ENCODE results near the gene UNK. TPM values are rescaled to one million over a fixed set of nuclear protein-coding genes. Genes with fewer than 3 reads are reported as not detected.

The UNK gene
- total and polyA plus RNA-seq, 2 donors (not counting 1 experiment from before 2014, with no cell fraction given): 35.5 to 70.3 TPM

DNA sequence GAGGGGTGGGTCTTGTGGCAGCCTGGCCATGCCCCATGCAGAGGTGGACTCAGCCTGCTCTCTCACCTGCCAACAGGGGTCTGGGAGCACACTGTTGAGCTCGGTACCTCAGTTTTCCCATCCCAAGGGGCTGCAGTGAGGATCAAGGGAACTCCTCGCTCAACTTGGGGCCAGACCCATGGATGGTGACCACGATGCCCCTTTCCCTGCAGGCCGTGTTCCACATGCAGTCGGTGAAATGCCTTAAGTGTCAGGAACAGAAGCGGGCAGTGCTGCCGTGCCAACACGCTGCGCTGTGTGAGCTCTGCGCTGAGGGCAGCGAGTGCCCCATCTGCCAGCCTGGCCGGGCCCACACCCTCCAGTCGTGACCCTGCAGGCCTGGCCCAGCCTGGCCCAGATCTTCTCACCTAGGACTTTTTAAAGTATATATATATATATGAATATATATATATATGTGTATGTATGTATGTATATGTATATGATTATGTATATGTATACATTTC is 39.5 kb downstream of the UNK start:
- Histone ChIP-seq H3K9ac (ENCODE audit: low read length) (no peak overlapping the region), H3K4me1 (ENCODE audit: control insufficient read depth in 2 of 2, insufficient read depth in 2 of 2, low read length in 2 of 2) (peaks cover 8 to 19% of the 10 kb centered on the region in 2 donors), H2AFZ (ENCODE audit: insufficient read depth, low read depth, low read length, poor library complexity, severe bottlenecking) (no peak overlapping the region), H3K27ac (ENCODE audit: low read length in 2 of 2) (no peak overlapping the region), H3K4me3 (ENCODE audit: control extremely low read depth in 1 of 5, extremely low read depth in 1 of 5, insufficient read depth in 1 of 5, low read depth in 2 of 5, low read length in 4 of 5) (no peak overlapping the region), H3K36me3 (replicated peaks in 1 of 2; ENCODE audit: control extremely low read depth in 1 of 2, control insufficient read depth in 1 of 2, extremely low read depth in 1 of 2, insufficient read depth in 2 of 2, low read length in 1 of 2) (peaks cover 0 to 62% of the 10 kb centered on the region in 2 experiments), H3K79me2 (ENCODE audit: control insufficient read depth, insufficient read depth, low read length) (no peaks in the 10 kb centered on the region), H3K9me3 (ENCODE audit: control extremely low read depth in 1 of 3, control insufficient read depth in 2 of 3, insufficient read depth in 1 of 3, low read length in 2 of 3) (no peaks in the 10 kb centered on the region), H3K27me3 (replicated peaks in 1 of 4; ENCODE audit: control extremely low read depth in 1 of 4, control insufficient read depth in 3 of 4, insufficient read depth in 4 of 4, low read length in 3 of 4) (no peaks in the 10 kb centered on the region), H3K4me2 (replicated peaks; ENCODE audit: low read depth, low read length, poor library complexity, severe bottlenecking) (no peak overlapping the region), H4K20me1 (ENCODE audit: control insufficient read depth, insufficient read depth, low read length, poor library complexity, severe bottlenecking) (no peaks in the 10 kb centered on the region)
- Mint-ChIP-seq H3K4me1 (peaks cover 24% of the 10 kb centered on the region), H3K27me3 (no peaks in the 10 kb centered on the region), H3K4me3 (no peak overlapping the region), H3K9me3 (ENCODE audit: insufficient read depth) (no peaks in the 10 kb centered on the region), H3K27ac (no peak overlapping the region)
- TF ChIP-seq, protein P1, sequence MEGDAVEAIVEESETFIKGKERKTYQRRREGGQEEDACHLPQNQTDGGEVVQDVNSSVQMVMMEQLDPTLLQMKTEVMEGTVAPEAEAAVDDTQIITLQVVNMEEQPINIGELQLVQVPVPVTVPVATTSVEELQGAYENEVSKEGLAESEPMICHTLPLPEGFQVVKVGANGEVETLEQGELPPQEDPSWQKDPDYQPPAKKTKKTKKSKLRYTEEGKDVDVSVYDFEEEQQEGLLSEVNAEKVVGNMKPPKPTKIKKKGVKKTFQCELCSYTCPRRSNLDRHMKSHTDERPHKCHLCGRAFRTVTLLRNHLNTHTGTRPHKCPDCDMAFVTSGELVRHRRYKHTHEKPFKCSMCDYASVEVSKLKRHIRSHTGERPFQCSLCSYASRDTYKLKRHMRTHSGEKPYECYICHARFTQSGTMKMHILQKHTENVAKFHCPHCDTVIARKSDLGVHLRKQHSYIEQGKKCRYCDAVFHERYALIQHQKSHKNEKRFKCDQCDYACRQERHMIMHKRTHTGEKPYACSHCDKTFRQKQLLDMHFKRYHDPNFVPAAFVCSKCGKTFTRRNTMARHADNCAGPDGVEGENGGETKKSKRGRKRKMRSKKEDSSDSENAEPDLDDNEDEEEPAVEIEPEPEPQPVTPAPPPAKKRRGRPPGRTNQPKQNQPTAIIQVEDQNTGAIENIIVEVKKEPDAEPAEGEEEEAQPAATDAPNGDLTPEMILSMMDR (IDR thresholded peaks at IDR 0.05): no peak
- TF ChIP-seq EZH2 (IDR thresholded peaks at IDR 0.05; ENCODE audit: borderline replicate concordance, insufficient read depth, low read depth, low read length, poor library complexity, severe bottlenecking): no peak
- POLR2A ChIA-PET: interaction anchor here (1.2 kb wide), 1 partner anchor 47 kb away, joined by 4 read pairs; no protein-coding TSS in a partner anchor
- CTCF ChIA-PET: interaction anchor here (4.6 kb wide), 1 partner anchor 60 kb away, joined by 63 read pairs; the partner anchor contains the start of gene GALK1
- 98% methylated on average over 10 of the region's 13 CpGs for WGBS (ENCODE audit: insufficient coverage)
- no peak for DNase-seq
- no peak for ATAC-seq (ENCODE audit: low read depth)
- intact Hi-C loops (cut with micrococcal nuclease): no loop called here

DNA sequence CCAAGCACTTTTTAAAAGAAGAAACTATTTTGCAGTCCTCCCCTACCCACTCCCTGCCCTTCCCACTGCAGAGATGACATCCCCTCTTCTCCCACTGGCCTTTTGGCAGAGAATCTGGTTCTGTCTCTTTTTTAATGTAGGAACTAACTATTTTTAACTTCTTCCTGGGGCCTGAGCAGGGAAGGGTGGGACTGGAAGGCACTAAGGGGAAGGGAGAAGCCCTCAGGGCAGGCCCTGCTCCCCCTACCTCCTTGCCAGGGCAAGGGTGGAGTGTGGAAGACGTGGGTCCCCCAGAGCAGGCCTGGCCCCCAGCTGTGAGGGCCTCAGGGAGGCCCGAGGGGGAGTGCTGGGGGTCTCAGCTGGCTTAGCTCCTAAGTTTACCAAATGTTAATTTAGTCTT is 40.1 kb downstream of the UNK start:
- DNase-seq: no peak
- Histone ChIP-seq H3K27me3 (replicated peaks in 1 of 4; ENCODE audit: control extremely low read depth in 1 of 4, control insufficient read depth in 3 of 4, insufficient read depth in 4 of 4, low read length in 3 of 4) (no peaks in the 10 kb centered on the region), H3K9me3 (ENCODE audit: control extremely low read depth in 1 of 3, control insufficient read depth in 2 of 3, insufficient read depth in 1 of 3, low read length in 2 of 3) (no peaks in the 10 kb centered on the region), H3K79me2 (ENCODE audit: control insufficient read depth, insufficient read depth, low read length) (no peaks in the 10 kb centered on the region), H3K4me3 (ENCODE audit: control extremely low read depth in 1 of 5, extremely low read depth in 1 of 5, insufficient read depth in 1 of 5, low read depth in 2 of 5, low read length in 4 of 5) (no peak overlapping the region), H3K27ac (ENCODE audit: low read length in 2 of 2) (no peak overlapping the region), H3K4me2 (replicated peaks; ENCODE audit: low read depth, low read length, poor library complexity, severe bottlenecking) (no peak overlapping the region), H2AFZ (ENCODE audit: insufficient read depth, low read depth, low read length, poor library complexity, severe bottlenecking) (no peak overlapping the region), H3K4me1 (ENCODE audit: control insufficient read depth in 2 of 2, insufficient read depth in 2 of 2, low read length in 2 of 2) (peaks cover 8 to 19% of the 10 kb centered on the region in 2 donors), H4K20me1 (ENCODE audit: control insufficient read depth, insufficient read depth, low read length, poor library complexity, severe bottlenecking) (no peaks in the 10 kb centered on the region), H3K36me3 (replicated peaks in 1 of 2; ENCODE audit: control extremely low read depth in 1 of 2, control insufficient read depth in 1 of 2, extremely low read depth in 1 of 2, insufficient read depth in 2 of 2, low read length in 1 of 2) (peaks cover 0 to 56% of the 10 kb centered on the region in 2 experiments), H3K9ac (ENCODE audit: low read length) (no peak overlapping the region)
- H3K4me3 Mint-ChIP-seq: no peak overlapping the region
- WGBS (ENCODE audit: insufficient coverage): no CpG with 5 or more reads among the region's 2 CpGs
- no peaks in the 10 kb centered on the region for H3K9me3 Mint-ChIP-seq (ENCODE audit: insufficient read depth)
- CTCF ChIA-PET: interaction anchor here (0.8 to 6.8 kb wide), 5 partner anchors 16 to 181 kb away, joined by 4 to 83 read pairs (median 5); partner anchors contain the start of gene GALK1
- no peak for ATAC-seq (ENCODE audit: low read depth)
- no peaks in the 10 kb centered on the region for H3K27me3 Mint-ChIP-seq
- intact Hi-C loops (cut with micrococcal nuclease): no loop called here
- H3K27ac Mint-ChIP-seq: no peak overlapping the region
- TF ChIP-seq, protein P1 (IDR thresholded peaks at IDR 0.05): no peak
- no peak for TF ChIP-seq EZH2 (IDR thresholded peaks at IDR 0.05; ENCODE audit: borderline replicate concordance, insufficient read depth, low read depth, low read length, poor library complexity, severe bottlenecking)
- POLR2A ChIA-PET: no interaction called here
- peaks cover 24% of the 10 kb centered on the region for H3K4me1 Mint-ChIP-seq

All from B cell (primary cell).